GM10266 (cell line): ENCODE results near the gene KCNK16.

ENCODE experiments used
- DNase-seq: peaks from one replicate; pipeline ENCODE4 v3.0.0; 2012; ENCODE audit errors: extremely low spot score
- TF ChIP-seq, protein P1 (sequence below): IDR thresholded peaks from 2 replicates; pipeline ENCODE4 v1.5.1; 2012; ENCODE audit warnings: mild to moderate bottlenecking, low read depth; ENCODE audit not compliant: control insufficient read depth, insufficient read depth; ENCODE audit errors: missing control alignments

The KCNK16 gene

GRCh38 chr6:39341352-39341751 is 18.9 kb upstream of the KCNK16 start:
- DNase-seq, result no peak
- TF ChIP-seq, protein P1, sequence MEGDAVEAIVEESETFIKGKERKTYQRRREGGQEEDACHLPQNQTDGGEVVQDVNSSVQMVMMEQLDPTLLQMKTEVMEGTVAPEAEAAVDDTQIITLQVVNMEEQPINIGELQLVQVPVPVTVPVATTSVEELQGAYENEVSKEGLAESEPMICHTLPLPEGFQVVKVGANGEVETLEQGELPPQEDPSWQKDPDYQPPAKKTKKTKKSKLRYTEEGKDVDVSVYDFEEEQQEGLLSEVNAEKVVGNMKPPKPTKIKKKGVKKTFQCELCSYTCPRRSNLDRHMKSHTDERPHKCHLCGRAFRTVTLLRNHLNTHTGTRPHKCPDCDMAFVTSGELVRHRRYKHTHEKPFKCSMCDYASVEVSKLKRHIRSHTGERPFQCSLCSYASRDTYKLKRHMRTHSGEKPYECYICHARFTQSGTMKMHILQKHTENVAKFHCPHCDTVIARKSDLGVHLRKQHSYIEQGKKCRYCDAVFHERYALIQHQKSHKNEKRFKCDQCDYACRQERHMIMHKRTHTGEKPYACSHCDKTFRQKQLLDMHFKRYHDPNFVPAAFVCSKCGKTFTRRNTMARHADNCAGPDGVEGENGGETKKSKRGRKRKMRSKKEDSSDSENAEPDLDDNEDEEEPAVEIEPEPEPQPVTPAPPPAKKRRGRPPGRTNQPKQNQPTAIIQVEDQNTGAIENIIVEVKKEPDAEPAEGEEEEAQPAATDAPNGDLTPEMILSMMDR, result no peak

- TF ChIP-seq, protein P1, result no peak
- DNase-seq, result no peak
These were observed 17.5 kb upstream of the KCNK16 start for GRCh38 chr6:39339868-39340550.

DNA sequence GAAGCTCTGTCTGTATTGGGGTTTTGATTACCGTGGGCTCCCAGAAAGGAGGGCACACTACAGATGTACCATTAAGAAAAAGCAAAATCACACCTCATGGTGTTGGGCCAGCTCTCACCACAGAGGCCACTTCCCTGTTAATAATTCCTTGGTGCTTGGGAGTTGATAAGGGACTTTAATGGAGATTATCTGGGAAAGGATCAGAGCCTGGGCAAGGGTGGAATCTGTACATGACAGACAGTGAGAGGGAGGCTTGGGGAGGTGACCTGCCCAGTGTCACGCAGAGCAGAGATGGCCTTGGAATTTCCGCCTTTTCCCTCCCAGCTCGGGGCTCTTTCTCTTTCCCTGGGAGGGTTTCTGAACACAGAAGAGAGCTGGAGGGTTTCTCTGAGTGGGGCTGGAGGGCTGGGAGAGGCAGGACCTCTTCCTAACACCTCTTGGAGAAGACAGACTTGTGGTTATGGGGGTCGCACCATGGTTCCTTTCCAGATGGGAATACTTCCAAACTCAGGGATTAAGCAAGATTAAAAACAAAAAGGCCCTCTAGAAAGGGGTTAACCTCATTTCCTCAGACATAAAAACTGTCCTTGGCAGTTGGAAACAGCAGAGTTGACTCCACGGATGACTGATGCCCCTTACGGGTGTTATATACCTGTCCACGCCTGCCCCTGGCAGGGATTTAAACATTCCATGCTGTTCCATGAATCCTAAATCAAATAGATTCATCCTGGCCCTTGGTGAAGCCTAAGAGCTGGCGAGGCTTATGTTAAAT is 16.8 kb upstream of the KCNK16 start:
- TF ChIP-seq, protein P1, result no peak
- no peak for DNase-seq

DNA sequence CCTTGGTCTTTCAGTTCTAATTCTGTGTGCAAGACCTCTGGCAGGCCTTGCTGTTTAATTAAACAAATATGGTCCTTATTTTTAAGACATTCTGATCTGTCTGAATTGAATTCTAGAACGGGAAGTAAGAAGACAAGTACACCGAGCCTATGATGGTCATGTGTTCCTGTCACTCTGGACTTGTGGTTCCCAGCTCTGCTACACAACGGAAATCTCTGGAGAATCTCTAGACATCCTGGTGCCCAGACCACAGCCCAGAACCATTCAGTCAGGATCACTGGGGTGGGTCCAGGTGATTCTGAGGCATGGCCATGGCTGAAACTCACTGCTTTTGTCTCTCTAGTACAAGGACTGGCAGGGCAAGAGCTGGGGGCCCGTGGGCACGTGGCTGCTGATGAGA is 15.9 kb upstream of the KCNK16 start:
- TF ChIP-seq, protein P1, result no peak
- DNase-seq, result no peak

- TF ChIP-seq, protein P1, result no peak
- no peak for DNase-seq
These were observed 13.5 kb upstream of the KCNK16 start for GRCh38 chr6:39335780-39336545.

DNA sequence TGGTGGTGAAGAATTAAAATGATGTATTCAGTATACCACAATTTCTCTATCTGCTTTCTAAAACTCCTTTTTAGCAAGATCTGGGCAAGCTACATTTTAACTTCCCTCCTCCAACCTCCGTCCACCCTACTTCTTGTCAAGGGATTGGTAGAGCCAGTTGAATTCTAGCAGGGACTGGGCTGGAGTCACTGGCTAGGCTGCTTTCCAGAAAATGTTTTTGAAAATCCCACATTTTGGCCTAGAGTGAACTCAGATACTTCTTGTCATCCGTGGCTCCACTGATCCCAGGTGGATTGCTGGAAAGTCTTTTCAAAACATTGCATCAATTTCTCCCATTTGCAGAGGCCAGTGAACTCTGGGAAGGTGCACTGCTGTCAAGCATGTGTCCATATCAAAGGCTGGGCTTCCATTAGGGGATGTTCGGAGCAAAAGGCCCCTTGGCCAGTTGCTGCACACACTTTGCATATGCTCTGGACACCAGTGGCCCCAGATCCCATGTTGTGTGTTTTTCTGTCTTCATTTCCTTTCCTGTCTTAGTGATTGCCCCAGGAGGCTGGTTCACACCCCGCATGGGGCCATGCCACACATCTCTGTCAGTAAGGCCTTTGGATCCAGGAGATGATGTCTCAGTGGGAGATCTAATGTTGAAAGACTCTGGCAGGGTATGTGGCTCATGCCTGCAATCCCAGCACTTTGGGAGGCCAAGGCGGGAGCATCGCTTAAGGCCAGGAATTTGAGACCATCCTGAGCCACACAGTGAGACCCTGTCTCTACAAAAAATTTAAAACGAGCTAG is 11.3 kb upstream of the KCNK16 start:
- no peak for DNase-seq
- TF ChIP-seq, protein P1, result no peak
